Astrocyte (in vitro differentiated cells and primary cell): ENCODE data around the gene FAM236B.
"Not testable (repeated sequence)": the region's sequence is repeated elsewhere in the genome, so short reads cannot be mapped to it uniquely, and the experiment has no call there.

Source experiments
- EZH2 ChIP-seq: IDR thresholded peaks from 2 replicates; pipeline ENCODE4 v1.6.1; 2012; ENCODE audit warnings: mild to moderate bottlenecking, low read length, inconsistent platforms; ENCODE audit not compliant: insufficient read depth
- TF ChIP-seq, protein P1 (sequence below): IDR thresholded peaks from 2 replicates; pipeline ENCODE4 v1.5.1; 2011; ENCODE audit warnings: low read depth, mild to moderate bottlenecking, inconsistent platforms, low read length, moderate library complexity; ENCODE audit not compliant: insufficient read depth

DNA sequence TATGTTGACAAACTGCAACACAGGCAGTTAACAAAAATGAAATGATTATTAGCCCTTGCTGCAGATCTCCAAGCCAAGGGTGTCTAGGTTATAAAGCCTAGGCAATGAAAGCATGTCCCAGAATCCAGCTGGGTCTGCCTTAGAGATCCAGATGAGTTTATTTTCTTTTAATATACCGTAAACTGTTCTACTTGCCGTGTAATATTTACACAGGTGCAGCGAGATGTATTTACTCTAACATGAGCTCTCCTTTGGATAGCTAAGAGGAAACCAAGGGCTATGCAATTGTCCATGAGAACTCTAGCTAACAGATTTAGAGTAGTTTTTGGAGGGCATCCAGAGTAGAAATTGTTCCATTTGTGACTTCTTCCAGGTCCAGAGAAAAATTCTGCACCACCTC, 33.9 kb downstream of the FAM236B start:
- TF ChIP-seq, protein P1, sequence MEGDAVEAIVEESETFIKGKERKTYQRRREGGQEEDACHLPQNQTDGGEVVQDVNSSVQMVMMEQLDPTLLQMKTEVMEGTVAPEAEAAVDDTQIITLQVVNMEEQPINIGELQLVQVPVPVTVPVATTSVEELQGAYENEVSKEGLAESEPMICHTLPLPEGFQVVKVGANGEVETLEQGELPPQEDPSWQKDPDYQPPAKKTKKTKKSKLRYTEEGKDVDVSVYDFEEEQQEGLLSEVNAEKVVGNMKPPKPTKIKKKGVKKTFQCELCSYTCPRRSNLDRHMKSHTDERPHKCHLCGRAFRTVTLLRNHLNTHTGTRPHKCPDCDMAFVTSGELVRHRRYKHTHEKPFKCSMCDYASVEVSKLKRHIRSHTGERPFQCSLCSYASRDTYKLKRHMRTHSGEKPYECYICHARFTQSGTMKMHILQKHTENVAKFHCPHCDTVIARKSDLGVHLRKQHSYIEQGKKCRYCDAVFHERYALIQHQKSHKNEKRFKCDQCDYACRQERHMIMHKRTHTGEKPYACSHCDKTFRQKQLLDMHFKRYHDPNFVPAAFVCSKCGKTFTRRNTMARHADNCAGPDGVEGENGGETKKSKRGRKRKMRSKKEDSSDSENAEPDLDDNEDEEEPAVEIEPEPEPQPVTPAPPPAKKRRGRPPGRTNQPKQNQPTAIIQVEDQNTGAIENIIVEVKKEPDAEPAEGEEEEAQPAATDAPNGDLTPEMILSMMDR = not testable (repeated sequence)
- not testable (repeated sequence) for TF ChIP-seq EZH2
